ENCODE data around the gene SAMD4A.

SAMD4A gene

DNA sequence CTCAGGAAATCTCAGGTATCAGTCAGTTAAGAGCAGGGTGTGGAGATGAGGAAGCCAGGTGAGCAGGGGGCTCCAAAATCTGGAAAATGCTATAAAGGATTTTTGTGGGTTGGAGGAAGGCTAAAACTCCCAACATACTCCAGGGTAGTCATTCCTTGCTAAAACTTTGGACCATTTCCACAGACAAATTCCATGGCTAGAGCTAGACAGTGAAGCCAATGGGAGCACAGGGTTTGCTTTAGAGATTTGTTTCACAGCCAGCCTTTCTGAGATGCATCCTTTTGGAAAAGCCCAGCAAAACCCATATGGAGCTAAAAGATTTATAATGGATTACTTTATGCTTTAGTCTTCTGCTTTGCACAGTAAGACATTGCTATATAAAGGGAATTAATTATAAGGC, 146.5 kb downstream of the SAMD4A start:
- Histone ChIP-seq H3K9me3 (ENCODE audit: control insufficient read depth in 2 of 2, low read length in 2 of 2) (no peaks in the 10 kb centered on the region), H3K27me3 (ENCODE audit: control insufficient read depth in 1 of 2, insufficient read depth in 2 of 2, low read length in 2 of 2) (no peaks in the 10 kb centered on the region), H3K4me3 (ENCODE audit: low read length in 2 of 2) (no peak overlapping the region), H3K27ac (ENCODE audit: low read length) (no peak overlapping the region), H3K36me3 (ENCODE audit: control insufficient read depth in 2 of 2, insufficient read depth in 2 of 2, low read length in 2 of 2) (no peaks in the 10 kb centered on the region), H3K9ac (ENCODE audit: low read length in 2 of 2) (no peak overlapping the region), H3K4me1 (ENCODE audit: control insufficient read depth, insufficient read depth, low read length) (peaks cover 37% of the 10 kb centered on the region)

DNA sequence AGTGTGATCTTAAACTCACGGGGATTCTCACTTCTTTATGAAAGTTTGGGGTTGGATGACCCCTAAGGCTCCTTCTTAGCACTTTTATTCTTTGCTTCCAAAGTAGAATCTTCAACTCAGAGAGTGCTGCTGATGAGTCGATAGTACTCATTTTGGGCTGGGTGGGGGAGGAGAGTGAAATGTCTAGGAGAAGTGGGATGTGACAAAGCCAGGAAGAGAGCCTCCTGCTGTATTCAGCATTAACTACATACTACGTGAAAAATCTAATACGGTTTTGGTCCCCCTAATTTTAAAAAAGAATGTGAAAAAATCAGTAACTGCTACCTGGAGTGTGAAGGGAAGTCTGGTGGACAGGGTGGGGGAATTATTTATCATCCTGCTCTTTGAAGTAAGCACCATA, 148.3 kb downstream of the SAMD4A start:
- no peak overlapping the region for H3K4me3 ChIP-seq (ENCODE audit: low read length in 2 of 2)
- peaks cover 40% of the 10 kb centered on the region for H3K4me1 ChIP-seq (ENCODE audit: control insufficient read depth, insufficient read depth, low read length)
- no peak overlapping the region for H3K9ac ChIP-seq (ENCODE audit: low read length in 2 of 2)
- H3K27ac ChIP-seq (ENCODE audit: low read length), result no peak overlapping the region
- H3K36me3 ChIP-seq (ENCODE audit: control insufficient read depth in 2 of 2, insufficient read depth in 2 of 2, low read length in 2 of 2), result no peaks in the 10 kb centered on the region
- H3K9me3 ChIP-seq (ENCODE audit: control insufficient read depth in 2 of 2, low read length in 2 of 2), result no peaks in the 10 kb centered on the region
- H3K27me3 ChIP-seq (ENCODE audit: control insufficient read depth in 1 of 2, insufficient read depth in 2 of 2, low read length in 2 of 2), result no peaks in the 10 kb centered on the region

DNA sequence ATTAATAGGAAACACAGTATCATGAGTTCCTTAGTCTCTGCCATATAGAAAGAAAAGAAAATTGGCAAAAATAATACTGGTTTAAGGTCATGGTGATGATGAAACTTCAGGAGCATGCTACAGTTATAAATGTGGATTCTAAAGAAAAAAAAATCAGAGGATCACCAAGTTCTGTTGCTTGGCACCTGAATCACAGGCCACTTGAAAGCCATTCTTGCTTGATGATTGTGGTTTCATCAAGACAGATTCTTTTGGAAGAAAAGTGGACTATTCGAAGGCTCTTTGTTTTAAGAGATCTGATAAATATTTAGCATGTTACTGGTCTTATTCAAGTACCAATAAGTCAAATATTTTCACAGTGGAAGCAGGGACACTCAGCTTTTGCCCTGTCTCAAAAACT, 148.9 kb downstream of the SAMD4A start:
- no peaks in the 10 kb centered on the region for H3K9me3 ChIP-seq (ENCODE audit: control insufficient read depth in 2 of 2, low read length in 2 of 2)
- no peak overlapping the region for H3K27ac ChIP-seq (ENCODE audit: low read length)
- no peaks in the 10 kb centered on the region for H3K36me3 ChIP-seq (ENCODE audit: control insufficient read depth in 2 of 2, insufficient read depth in 2 of 2, low read length in 2 of 2)
- no peak overlapping the region for H3K4me3 ChIP-seq (ENCODE audit: low read length in 2 of 2)
- peaks cover 40% of the 10 kb centered on the region for H3K4me1 ChIP-seq (ENCODE audit: control insufficient read depth, insufficient read depth, low read length)
- no peaks in the 10 kb centered on the region for H3K27me3 ChIP-seq (ENCODE audit: control insufficient read depth in 1 of 2, insufficient read depth in 2 of 2, low read length in 2 of 2)
- H3K9ac ChIP-seq (ENCODE audit: low read length in 2 of 2), result no peak overlapping the region

DNA sequence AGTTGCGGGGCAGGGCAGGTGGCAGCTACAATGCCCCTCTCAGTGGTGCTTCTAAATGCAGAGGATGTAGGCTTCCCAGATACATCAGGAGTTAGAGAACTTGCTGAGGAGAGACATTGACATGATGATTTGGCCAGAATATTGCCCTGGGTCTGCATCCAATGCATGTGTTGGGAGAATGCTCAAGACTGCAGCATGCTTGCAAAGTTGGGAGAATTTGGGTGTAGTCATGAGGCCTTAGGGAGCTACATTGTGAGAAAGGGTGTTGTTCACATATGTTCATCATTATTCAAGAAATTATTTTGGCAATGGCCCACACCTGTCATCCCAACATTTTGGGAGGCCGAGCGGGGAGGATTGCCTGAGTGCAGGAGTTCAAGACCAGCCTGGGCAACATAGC, 149.9 kb downstream of the SAMD4A start:
- Histone ChIP-seq H3K9me3 (ENCODE audit: control insufficient read depth in 2 of 2, low read length in 2 of 2) (no peaks in the 10 kb centered on the region), H3K9ac (ENCODE audit: low read length in 2 of 2) (no peak overlapping the region), H3K36me3 (ENCODE audit: control insufficient read depth in 2 of 2, insufficient read depth in 2 of 2, low read length in 2 of 2) (no peaks in the 10 kb centered on the region), H3K27me3 (ENCODE audit: control insufficient read depth in 1 of 2, insufficient read depth in 2 of 2, low read length in 2 of 2) (no peaks in the 10 kb centered on the region), H3K4me3 (ENCODE audit: low read length in 2 of 2) (no peak overlapping the region), H3K4me1 (ENCODE audit: control insufficient read depth, insufficient read depth, low read length) (peaks cover 36% of the 10 kb centered on the region), H3K27ac (ENCODE audit: low read length) (no peak overlapping the region)

DNA sequence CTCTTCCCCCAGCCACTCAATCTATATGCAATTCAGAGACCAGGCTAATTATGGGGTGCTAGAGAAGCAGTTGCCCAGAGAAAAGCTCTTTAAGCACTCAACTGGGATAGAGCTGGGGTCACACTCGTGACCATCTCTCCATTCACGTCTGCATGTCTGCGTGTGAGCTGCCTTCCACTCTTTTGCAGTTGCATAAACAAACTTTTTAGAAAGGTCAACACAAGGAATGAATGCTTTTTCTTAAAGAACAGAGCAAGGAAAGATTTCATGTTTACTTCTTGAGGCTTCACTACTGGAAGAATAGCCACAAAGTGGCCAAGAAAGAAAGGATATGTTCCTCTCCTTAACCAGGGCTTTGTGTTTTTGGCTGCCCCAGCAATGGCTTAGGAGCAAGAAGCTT, 151.1 kb downstream of the SAMD4A start:
- peak overlapping the region; percentile 12 for H3K27ac ChIP-seq (ENCODE audit: low read length)
- no peaks in the 10 kb centered on the region for H3K36me3 ChIP-seq (ENCODE audit: control insufficient read depth in 2 of 2, insufficient read depth in 2 of 2, low read length in 2 of 2)
- H3K4me3 ChIP-seq (ENCODE audit: low read length in 2 of 2), result peak overlapping the region in 1 of 2 donors; percentile 24
- H3K4me1 ChIP-seq (ENCODE audit: control insufficient read depth, insufficient read depth, low read length), result peaks cover 24% of the 10 kb centered on the region
- H3K9me3 ChIP-seq (ENCODE audit: control insufficient read depth in 2 of 2, low read length in 2 of 2), result no peaks in the 10 kb centered on the region
- no peak overlapping the region for H3K9ac ChIP-seq (ENCODE audit: low read length in 2 of 2)
- H3K27me3 ChIP-seq (ENCODE audit: control insufficient read depth in 1 of 2, insufficient read depth in 2 of 2, low read length in 2 of 2), result no peaks in the 10 kb centered on the region

DNA sequence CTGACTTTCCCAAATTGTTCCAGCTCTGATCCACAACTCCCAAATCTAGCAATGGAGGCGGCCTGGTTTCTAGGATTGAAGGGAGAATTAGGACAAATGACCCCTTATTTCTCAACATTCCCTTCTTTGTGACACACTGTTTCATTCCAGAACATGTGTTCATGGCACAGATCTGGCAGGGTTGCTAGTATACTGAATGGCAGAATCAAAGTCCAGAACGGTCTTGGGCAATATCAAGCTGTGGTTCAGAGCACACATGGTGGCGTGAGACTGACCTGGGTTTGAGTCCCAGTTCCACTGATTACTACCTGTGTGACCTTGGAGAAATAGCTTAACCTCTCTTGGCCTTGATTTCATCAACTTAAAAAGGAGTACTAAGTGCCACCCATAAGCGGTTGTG, 152.5 kb downstream of the SAMD4A start:
- H3K27ac ChIP-seq (ENCODE audit: low read length), result no peak overlapping the region
- H3K36me3 ChIP-seq (ENCODE audit: control insufficient read depth in 2 of 2, insufficient read depth in 2 of 2, low read length in 2 of 2), result no peaks in the 10 kb centered on the region
- no peak overlapping the region for H3K9ac ChIP-seq (ENCODE audit: low read length in 2 of 2)
- no peaks in the 10 kb centered on the region for H3K27me3 ChIP-seq (ENCODE audit: control insufficient read depth in 1 of 2, insufficient read depth in 2 of 2, low read length in 2 of 2)
- H3K4me3 ChIP-seq (ENCODE audit: low read length in 2 of 2), result no peak overlapping the region
- H3K9me3 ChIP-seq (ENCODE audit: control insufficient read depth in 2 of 2, low read length in 2 of 2), result no peaks in the 10 kb centered on the region
- H3K4me1 ChIP-seq (ENCODE audit: control insufficient read depth, insufficient read depth, low read length), result peaks cover 16% of the 10 kb centered on the region

DNA sequence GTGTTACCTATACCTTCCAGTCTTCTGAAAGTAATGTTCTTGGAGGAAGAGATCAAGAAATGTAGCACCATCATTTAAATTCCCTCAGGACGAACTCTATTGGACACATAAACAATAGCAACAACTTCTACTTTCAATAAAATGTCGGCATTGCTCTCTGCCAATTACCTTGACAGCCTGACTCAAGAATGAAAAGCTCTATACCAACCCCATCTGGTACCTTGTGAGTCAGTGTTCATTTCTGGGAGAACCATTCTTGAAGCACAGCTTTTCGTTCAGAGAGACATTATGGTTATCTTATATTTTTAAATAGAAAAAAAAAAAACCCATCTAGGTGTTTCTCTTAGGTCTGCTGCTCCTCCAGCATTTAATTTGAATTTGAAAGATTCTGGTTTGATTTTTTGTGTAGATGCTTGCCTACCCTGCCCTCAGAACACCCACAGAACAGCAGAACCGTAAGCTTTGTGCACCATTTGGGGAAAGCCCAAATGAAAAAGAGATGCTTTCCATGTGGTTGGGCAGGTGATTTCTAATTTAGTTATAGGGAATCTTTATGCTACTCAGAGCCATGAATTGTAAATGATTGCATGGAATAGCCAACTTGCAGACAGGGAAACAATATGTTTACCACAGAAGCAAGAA, 156.0 kb downstream of the SAMD4A start:
- Histone ChIP-seq H3K27ac (ENCODE audit: low read length) (no peak overlapping the region), H3K4me3 (ENCODE audit: low read length in 2 of 2) (no peak overlapping the region), H3K9me3 (ENCODE audit: control insufficient read depth in 2 of 2, low read length in 2 of 2) (no peaks in the 10 kb centered on the region), H3K36me3 (ENCODE audit: control insufficient read depth in 2 of 2, insufficient read depth in 2 of 2, low read length in 2 of 2) (no peaks in the 10 kb centered on the region), H3K9ac (ENCODE audit: low read length in 2 of 2) (no peak overlapping the region), H3K4me1 (ENCODE audit: control insufficient read depth, insufficient read depth, low read length) (peaks cover 8% of the 10 kb centered on the region), H3K27me3 (ENCODE audit: control insufficient read depth in 1 of 2, insufficient read depth in 2 of 2, low read length in 2 of 2) (no peaks in the 10 kb centered on the region)

DNA sequence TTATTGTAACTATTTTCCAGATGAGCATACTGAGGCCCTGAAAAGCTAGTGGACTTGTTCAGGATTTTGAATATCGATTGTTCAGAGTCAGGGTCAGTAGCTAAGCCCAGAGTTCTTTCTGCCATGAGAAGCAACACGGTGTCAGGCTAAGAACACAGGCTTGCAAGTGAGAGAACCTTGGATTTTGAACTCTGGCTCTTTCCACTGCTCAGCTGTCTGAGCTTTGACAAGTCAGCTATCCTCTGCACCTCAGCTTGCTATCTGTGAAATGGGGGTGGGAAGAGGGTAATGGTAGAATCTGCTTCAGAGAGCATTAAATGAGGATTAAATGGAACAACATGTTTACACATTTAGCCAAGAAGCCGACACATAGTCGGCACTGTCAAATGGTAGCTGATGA, 157.2 kb downstream of the SAMD4A start:
- H3K27ac ChIP-seq (ENCODE audit: low read length), result no peak overlapping the region
- no peaks in the 10 kb centered on the region for H3K36me3 ChIP-seq (ENCODE audit: control insufficient read depth in 2 of 2, insufficient read depth in 2 of 2, low read length in 2 of 2)
- H3K27me3 ChIP-seq (ENCODE audit: control insufficient read depth in 1 of 2, insufficient read depth in 2 of 2, low read length in 2 of 2), result no peaks in the 10 kb centered on the region
- no peaks in the 10 kb centered on the region for H3K9me3 ChIP-seq (ENCODE audit: control insufficient read depth in 2 of 2, low read length in 2 of 2)
- H3K9ac ChIP-seq (ENCODE audit: low read length in 2 of 2), result no peak overlapping the region
- H3K4me1 ChIP-seq (ENCODE audit: control insufficient read depth, insufficient read depth, low read length), result no peaks in the 10 kb centered on the region
- no peak overlapping the region for H3K4me3 ChIP-seq (ENCODE audit: low read length in 2 of 2)

DNA sequence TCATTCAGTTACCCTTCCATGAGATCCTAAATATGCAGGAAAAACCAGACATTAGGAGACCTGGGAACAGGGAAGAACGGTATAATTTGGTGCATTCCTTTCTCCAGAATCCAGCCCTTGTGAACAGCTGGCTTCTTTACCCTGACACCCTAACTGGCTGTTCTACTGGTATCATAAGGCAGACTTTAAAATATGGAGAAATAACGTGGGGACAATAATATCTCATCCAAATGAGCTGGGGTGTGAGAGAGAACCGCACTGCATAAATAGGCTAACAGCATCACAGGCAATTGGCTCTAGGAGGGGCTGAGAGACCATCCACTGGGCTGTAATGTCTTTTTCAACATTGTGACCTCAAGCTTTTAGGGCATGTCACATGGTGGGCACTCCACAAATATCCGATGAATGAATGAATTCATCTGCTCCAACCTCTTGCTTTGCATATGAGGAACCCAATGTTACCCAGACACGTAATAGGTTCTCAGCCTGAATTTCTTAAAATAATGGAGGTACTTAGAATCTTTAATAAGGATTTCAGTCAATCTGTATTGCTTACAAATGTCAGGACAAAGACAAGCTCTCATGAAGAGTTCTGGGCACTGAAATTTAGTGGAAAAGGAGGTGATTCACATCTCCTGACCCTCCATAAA, 157.9 kb downstream of the SAMD4A start:
- no peak overlapping the region for H3K9ac ChIP-seq (ENCODE audit: low read length in 2 of 2)
- no peaks in the 10 kb centered on the region for H3K4me1 ChIP-seq (ENCODE audit: control insufficient read depth, insufficient read depth, low read length)
- no peaks in the 10 kb centered on the region for H3K36me3 ChIP-seq (ENCODE audit: control insufficient read depth in 2 of 2, insufficient read depth in 2 of 2, low read length in 2 of 2)
- no peaks in the 10 kb centered on the region for H3K9me3 ChIP-seq (ENCODE audit: control insufficient read depth in 2 of 2, low read length in 2 of 2)
- H3K27me3 ChIP-seq (ENCODE audit: control insufficient read depth in 1 of 2, insufficient read depth in 2 of 2, low read length in 2 of 2), result no peaks in the 10 kb centered on the region
- no peak overlapping the region for H3K4me3 ChIP-seq (ENCODE audit: low read length in 2 of 2)
- H3K27ac ChIP-seq (ENCODE audit: low read length), result no peak overlapping the region

DNA sequence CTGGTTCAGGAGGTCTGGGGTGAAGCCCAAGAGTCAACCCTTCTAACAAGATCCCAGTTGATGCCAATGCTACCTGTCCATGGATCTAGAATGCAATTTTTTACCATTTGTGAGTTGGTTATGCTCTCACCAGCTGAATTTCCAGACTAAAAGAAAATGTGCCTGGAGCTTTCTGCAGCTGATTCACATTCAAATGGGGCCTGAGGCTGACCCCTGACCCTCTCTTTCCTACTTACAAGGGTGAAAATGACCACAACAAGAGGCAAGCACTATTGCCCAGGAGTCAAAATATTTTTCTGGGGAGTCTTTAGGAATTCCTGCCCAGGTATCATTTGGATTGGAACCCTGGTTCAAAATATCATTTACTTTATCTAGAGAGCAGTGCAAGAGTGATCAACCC, 159.1 kb downstream of the SAMD4A start:
- Histone ChIP-seq H3K4me3 (ENCODE audit: low read length in 2 of 2) (no peak overlapping the region), H3K27ac (ENCODE audit: low read length) (no peak overlapping the region), H3K27me3 (ENCODE audit: control insufficient read depth in 1 of 2, insufficient read depth in 2 of 2, low read length in 2 of 2) (no peaks in the 10 kb centered on the region), H3K9ac (ENCODE audit: low read length in 2 of 2) (no peak overlapping the region), H3K9me3 (ENCODE audit: control insufficient read depth in 2 of 2, low read length in 2 of 2) (no peaks in the 10 kb centered on the region), H3K4me1 (ENCODE audit: control insufficient read depth, insufficient read depth, low read length) (peaks cover 3% of the 10 kb centered on the region), H3K36me3 (ENCODE audit: control insufficient read depth in 2 of 2, insufficient read depth in 2 of 2, low read length in 2 of 2) (no peaks in the 10 kb centered on the region)

DNA sequence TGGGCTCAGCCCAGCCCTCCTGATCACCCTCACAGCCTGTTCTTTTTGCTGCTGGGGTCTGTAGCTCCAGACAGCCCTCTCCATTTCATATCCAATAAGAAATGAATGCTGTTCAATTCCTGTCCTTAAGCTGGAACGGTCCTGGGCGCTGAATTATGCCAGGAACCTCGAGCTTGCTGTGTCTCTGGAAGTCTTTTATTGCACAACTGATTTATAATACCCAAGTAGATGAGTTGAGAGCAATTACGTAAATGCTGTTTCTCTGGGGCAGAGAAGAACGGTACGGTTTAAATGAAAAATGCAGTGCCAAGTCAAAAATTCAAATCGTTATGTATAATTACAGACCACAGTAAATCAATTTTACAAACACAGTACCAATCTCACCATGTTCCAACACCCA, 161.0 kb downstream of the SAMD4A start:
- Histone ChIP-seq H3K4me1 (ENCODE audit: control insufficient read depth, insufficient read depth, low read length) (peaks cover 3% of the 10 kb centered on the region), H3K27me3 (ENCODE audit: control insufficient read depth in 1 of 2, insufficient read depth in 2 of 2, low read length in 2 of 2) (no peaks in the 10 kb centered on the region), H3K9ac (ENCODE audit: low read length in 2 of 2) (no peak overlapping the region), H3K27ac (ENCODE audit: low read length) (no peak overlapping the region), H3K4me3 (ENCODE audit: low read length in 2 of 2) (no peak overlapping the region), H3K36me3 (ENCODE audit: control insufficient read depth in 2 of 2, insufficient read depth in 2 of 2, low read length in 2 of 2) (no peaks in the 10 kb centered on the region), H3K9me3 (ENCODE audit: control insufficient read depth in 2 of 2, low read length in 2 of 2) (no peaks in the 10 kb centered on the region)
